HepG2 (cell line): ENCODE data around the gene SFMBT1.

ENCODE experiments used
- BHLHE40 ChIP-seq: IDR thresholded peaks from 2 replicates; pipeline ENCODE4 v1.6.1; 2011; ENCODE audit warnings: low read length, improper control_type of control experiment
- CTCF ChIP-seq: sonication (generic); formaldehyde crosslinking; IDR thresholded peaks from 2 replicates; pipeline ENCODE4 v1.5.0; 2020; ENCODE audit warnings: mild to moderate bottlenecking, missing genetic modification reagents, moderate library complexity
- KAT8 ChIP-seq: IDR thresholded peaks from 2 replicates; pipeline ENCODE4 v1.6.1; 2016; ENCODE audit warnings: missing genetic modification reagents, missing compliant biosample characterization
- RAD21 ChIP-seq: fragments of 450-650 bp; formaldehyde crosslinking; IDR thresholded peaks from 2 replicates; pipeline ENCODE4 v1.5.0; 2020; ENCODE audit warnings: mild to moderate bottlenecking
- RFXANK ChIP-seq: IDR thresholded peaks from 2 replicates; pipeline ENCODE4 v1.6.1; 2016
- TBP ChIP-seq: sonication (generic); formaldehyde crosslinking; IDR thresholded peaks from 2 replicates; pipeline ENCODE4 v1.5.0; 2020; ENCODE audit warnings: missing genetic modification reagents
- THAP9 ChIP-seq: sonication (generic); formaldehyde crosslinking; IDR thresholded peaks from 2 replicates; pipeline ENCODE4; 2020; ENCODE audit warnings: missing genetic modification reagents, mild to moderate bottlenecking, borderline replicate concordance
- ZNF138 ChIP-seq: sonication (generic); formaldehyde crosslinking; IDR thresholded peaks from 2 replicates; pipeline ENCODE4 v1.5.0; 2020; ENCODE audit warnings: mild to moderate bottlenecking, low read depth, missing genetic modification reagents
- ZNF230 ChIP-seq: sonication (generic); formaldehyde crosslinking; IDR thresholded peaks from 2 replicates; pipeline ENCODE4 v1.4.0; 2020; ENCODE audit warnings: mild to moderate bottlenecking, missing genetic modification reagents
- ZNF607 ChIP-seq: sonication (generic); formaldehyde crosslinking; IDR thresholded peaks from 2 replicates; pipeline ENCODE4 v1.5.1; 2020; ENCODE audit warnings: missing genetic modification reagents, mild to moderate bottlenecking, borderline replicate concordance

DNA sequence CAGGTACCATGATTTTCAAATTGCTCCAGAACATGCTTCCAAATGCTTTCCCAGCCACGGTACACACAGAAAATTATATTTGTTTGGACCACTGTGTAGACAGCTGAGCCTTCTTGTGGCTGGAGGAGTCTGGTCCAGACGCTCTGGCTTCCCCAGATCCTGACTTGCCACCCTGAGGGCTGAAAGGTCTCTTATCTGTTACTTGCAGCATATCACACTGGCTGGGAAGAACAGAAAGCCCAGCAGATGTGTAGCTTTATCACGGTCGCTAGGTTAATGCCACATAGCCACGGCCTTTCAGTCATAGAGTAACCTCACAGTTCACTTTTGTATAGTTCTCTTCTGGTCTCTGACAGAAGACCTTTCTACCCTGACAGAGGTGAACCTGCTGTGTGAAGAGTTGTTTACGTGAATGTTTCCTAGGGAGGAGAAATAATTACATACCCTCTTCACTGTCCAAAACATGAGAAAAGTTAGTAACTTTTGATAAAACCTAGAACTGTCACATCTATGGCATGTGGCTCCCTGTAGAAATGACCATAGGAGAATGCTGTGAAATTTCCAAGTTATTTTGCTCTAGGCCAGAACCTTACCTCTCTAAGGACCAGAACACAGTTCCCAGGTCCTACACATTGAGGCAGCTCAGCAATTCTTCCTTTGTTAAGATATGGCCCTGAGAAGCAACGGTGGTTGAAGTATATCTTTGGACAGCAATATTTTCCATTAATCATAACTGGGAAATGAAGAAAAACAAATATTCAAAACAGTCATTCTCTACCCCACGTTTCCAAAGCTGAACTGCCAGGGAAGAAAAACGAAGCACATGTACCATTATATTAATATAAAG, 132.8 kb downstream of the SFMBT1 start:
- TF ChIP-seq THAP9 (no peak), TBP (CRISPR knock-in tag) (no peak), CTCF (CRISPR knock-in tag) (no peak), RFXANK (CRISPR knock-in tag) (no peak), ZNF230 (CRISPR knock-in tag) (no peak), ZNF607 (CRISPR knock-in tag) (no peak), BHLHE40 (no peak), RAD21 (no peak), KAT8 (no peak), ZNF138 (CRISPR knock-in tag) (no peak)
